Activated CD8-positive, alpha-beta memory T cell treated with anti-CD3 and anti-CD28 coated beads, Interleukin-2, amount 10 ng/mL, durations not matched to agents 7 days and 5 days (primary cell): ENCODE data around the gene EP400. TPM values are rescaled to one million over a fixed set of nuclear protein-coding genes. Genes with fewer than 3 reads are reported as not detected.

Experiments used
- ATAC-seq: fragments of 150-1000 bp; cut with Tn5 transposase; one replicate; pipeline ENCODE4 v1.10.0; 2021; ENCODE audit warnings: moderate library complexity
- CTCF ChIA-PET: fragments of 350-600 bp; sonication (Branson Sonifier 250); formaldehyde crosslinking; loops from one replicate; lab custom pipeline; 2021; ENCODE audit warnings: antibody characterized with exemption; lab: Charles Lee
- DNase-seq: peaks from one replicate; pipeline ENCODE4 v3.0.0-alpha.2; 2020
- H3K27ac Mint-ChIP-seq: one replicate; pipeline ENCODE4 v1.8.0; 2021; ENCODE audit warnings: mild to moderate bottlenecking, mixed read lengths
- H3K27me3 Mint-ChIP-seq: one replicate; pipeline ENCODE4 v1.8.0; 2021; ENCODE audit warnings: mixed read lengths
- H3K36me3 Mint-ChIP-seq: one replicate; pipeline ENCODE4 v1.8.0; 2021; ENCODE audit warnings: mild to moderate bottlenecking, mixed read lengths
- H3K4me1 Mint-ChIP-seq: one replicate; pipeline ENCODE4 v1.8.0; 2021; ENCODE audit warnings: mixed read lengths
- H3K4me3 Mint-ChIP-seq: one replicate; pipeline ENCODE4 v1.8.0; 2021; ENCODE audit warnings: mild to moderate bottlenecking, moderate library complexity, mixed read lengths
- H3K9me3 Mint-ChIP-seq: one replicate; pipeline ENCODE4 v1.8.0; 2022; ENCODE audit warnings: low read depth, mixed read lengths
- total RNA-seq, 2 experiments: library from RNA; stranded (reverse); gene quantifications; one replicate each; pipeline ENCODE4 v1.2.3, GENCODE V29; 2021

EP400 gene
- total RNA-seq, 2 experiments from 2014 or later = 54.1 to 68.0 TPM

GRCh38 chr12:131917139-131917710 is 32.5 kb upstream of the EP400 start:
- no peaks in the 10 kb centered on the region for H3K36me3 Mint-ChIP-seq
- DNase-seq (no peak), ATAC-seq (no peak)
- H3K4me1 Mint-ChIP-seq = no peaks in the 10 kb centered on the region
- H3K27me3 Mint-ChIP-seq = no peaks in the 10 kb centered on the region
- CTCF ChIA-PET = no interaction called here
- H3K4me3 Mint-ChIP-seq = no peak overlapping the region
- H3K27ac Mint-ChIP-seq = no peak overlapping the region
- H3K9me3 Mint-ChIP-seq = no peaks in the 10 kb centered on the region

GRCh38 chr12:131917711-131918306 is 31.9 kb upstream of the EP400 start:
- CTCF ChIA-PET = no interaction called here
- no peak overlapping the region for H3K4me3 Mint-ChIP-seq
- no peaks in the 10 kb centered on the region for H3K36me3 Mint-ChIP-seq
- no peaks in the 10 kb centered on the region for H3K4me1 Mint-ChIP-seq
- DNase-seq (no peak), ATAC-seq (no peak)
- H3K27me3 Mint-ChIP-seq = no peaks in the 10 kb centered on the region
- no peaks in the 10 kb centered on the region for H3K9me3 Mint-ChIP-seq
- H3K27ac Mint-ChIP-seq = no peak overlapping the region

- H3K36me3 Mint-ChIP-seq = no peaks in the 10 kb centered on the region
- no peaks in the 10 kb centered on the region for H3K9me3 Mint-ChIP-seq
- DNase-seq = no peak
- no peak for ATAC-seq
- no peaks in the 10 kb centered on the region for H3K27me3 Mint-ChIP-seq
- no peaks in the 10 kb centered on the region for H3K4me1 Mint-ChIP-seq
- no peak overlapping the region for H3K4me3 Mint-ChIP-seq
- H3K27ac Mint-ChIP-seq = no peak overlapping the region
- CTCF ChIA-PET = no interaction called here
These were observed 31.3 kb upstream of the EP400 start for GRCh38 chr12:131918311-131919050.

GRCh38 chr12:131919051-131919347 is 30.7 kb upstream of the EP400 start:
- ATAC-seq (no peak), DNase-seq (no peak)
- Mint-ChIP-seq H3K27ac (no peak overlapping the region), H3K27me3 (no peaks in the 10 kb centered on the region), H3K9me3 (no peaks in the 10 kb centered on the region), H3K4me3 (no peak overlapping the region), H3K36me3 (no peaks in the 10 kb centered on the region), H3K4me1 (no peaks in the 10 kb centered on the region)
- CTCF ChIA-PET = no interaction called here

- H3K9me3 Mint-ChIP-seq = no peaks in the 10 kb centered on the region
- no peaks in the 10 kb centered on the region for H3K27me3 Mint-ChIP-seq
- CTCF ChIA-PET = no interaction called here
- H3K4me3 Mint-ChIP-seq = no peak overlapping the region
- peaks cover 2% of the 10 kb centered on the region for H3K4me1 Mint-ChIP-seq
- H3K27ac Mint-ChIP-seq = no peak overlapping the region
- ATAC-seq (no peak), DNase-seq (no peak)
- no peaks in the 10 kb centered on the region for H3K36me3 Mint-ChIP-seq
These were observed 30.2 kb upstream of the EP400 start for GRCh38 chr12:131919366-131920156.

GRCh38 chr12:131920157-131920508 is 29.6 kb upstream of the EP400 start:
- no peaks in the 10 kb centered on the region for H3K36me3 Mint-ChIP-seq
- H3K27me3 Mint-ChIP-seq = no peaks in the 10 kb centered on the region
- no peak overlapping the region for H3K27ac Mint-ChIP-seq
- CTCF ChIA-PET = no interaction called here
- no peak for DNase-seq
- H3K9me3 Mint-ChIP-seq = no peaks in the 10 kb centered on the region
- peaks cover 8% of the 10 kb centered on the region for H3K4me1 Mint-ChIP-seq
- no peak overlapping the region for H3K4me3 Mint-ChIP-seq
- no peak for ATAC-seq

GRCh38 chr12:131920902-131921840 is 28.6 kb upstream of the EP400 start:
- Mint-ChIP-seq H3K4me3 (no peak overlapping the region), H3K27ac (no peak overlapping the region), H3K36me3 (no peaks in the 10 kb centered on the region), H3K4me1 (peaks cover 8% of the 10 kb centered on the region), H3K27me3 (no peaks in the 10 kb centered on the region), H3K9me3 (no peaks in the 10 kb centered on the region)
- no peak for DNase-seq
- CTCF ChIA-PET = no interaction called here
- peak; percentile 18 for ATAC-seq

- Mint-ChIP-seq H3K4me1 (peaks cover 8% of the 10 kb centered on the region), H3K27me3 (no peaks in the 10 kb centered on the region), H3K9me3 (no peaks in the 10 kb centered on the region), H3K4me3 (no peak overlapping the region), H3K27ac (no peak overlapping the region), H3K36me3 (no peaks in the 10 kb centered on the region)
- CTCF ChIA-PET = no interaction called here
- DNase-seq = no peak
- no peak for ATAC-seq
These were observed 27.6 kb upstream of the EP400 start for GRCh38 chr12:131921866-131922769.

GRCh38 chr12:131922772-131923171 is 27.0 kb upstream of the EP400 start:
- Mint-ChIP-seq H3K9me3 (no peaks in the 10 kb centered on the region), H3K27ac (no peak overlapping the region), H3K36me3 (no peaks in the 10 kb centered on the region), H3K27me3 (no peaks in the 10 kb centered on the region), H3K4me1 (peaks cover 9% of the 10 kb centered on the region), H3K4me3 (no peak overlapping the region)
- ATAC-seq = no peak
- CTCF ChIA-PET = no interaction called here
- DNase-seq = no peak

- Mint-ChIP-seq H3K4me3 (no peak overlapping the region), H3K9me3 (no peaks in the 10 kb centered on the region), H3K36me3 (no peaks in the 10 kb centered on the region), H3K27me3 (no peaks in the 10 kb centered on the region), H3K27ac (no peak overlapping the region), H3K4me1 (peaks cover 13% of the 10 kb centered on the region)
- CTCF ChIA-PET = no interaction called here
- ATAC-seq (no peak), DNase-seq (no peak)
These were observed 26.5 kb upstream of the EP400 start for GRCh38 chr12:131923260-131923659.

- peaks cover 25% of the 10 kb centered on the region for H3K4me1 Mint-ChIP-seq
- CTCF ChIA-PET = no interaction called here
- no peaks in the 10 kb centered on the region for H3K27me3 Mint-ChIP-seq
- peaks cover 7% of the 10 kb centered on the region for H3K36me3 Mint-ChIP-seq
- ATAC-seq (no peak), DNase-seq (no peak)
- peak overlapping the region; percentile 83 for H3K4me3 Mint-ChIP-seq
- H3K27ac Mint-ChIP-seq = no peak overlapping the region
- no peaks in the 10 kb centered on the region for H3K9me3 Mint-ChIP-seq
These were observed 22.3 kb upstream of the EP400 start for GRCh38 chr12:131927110-131928079.
